GM10847 (cell line): ENCODE measurements around the gene TNFRSF11A.

ENCODE experiments used
- POLR2A ChIP-seq: IDR thresholded peaks from 2 replicates; pipeline ENCODE4 v1.6.1; 2011; ENCODE audit not compliant: insufficient read length; ENCODE audit errors: extremely low read depth

The TNFRSF11A gene

DNA sequence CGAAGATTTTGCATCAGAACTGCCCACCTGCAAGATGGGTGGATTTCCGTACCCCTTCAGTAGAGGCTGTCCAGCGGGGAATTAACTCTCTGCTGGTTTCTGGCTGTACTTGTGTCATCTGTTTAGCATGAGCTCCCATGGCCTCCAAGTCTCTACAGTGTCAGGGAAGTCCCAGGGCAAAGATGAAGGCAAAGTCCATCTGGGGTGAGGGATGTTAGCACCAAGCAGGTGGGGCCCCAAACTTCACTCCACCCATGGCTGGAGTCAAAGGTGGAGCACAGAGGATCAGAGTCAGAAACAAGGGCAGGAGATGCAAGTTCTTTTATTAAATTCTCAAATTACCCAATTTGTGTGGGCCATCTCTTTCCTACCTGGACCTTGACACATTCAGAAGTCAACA, 78.0 kb downstream of the TNFRSF11A start:
- no peak for TF ChIP-seq POLR2A

DNA sequence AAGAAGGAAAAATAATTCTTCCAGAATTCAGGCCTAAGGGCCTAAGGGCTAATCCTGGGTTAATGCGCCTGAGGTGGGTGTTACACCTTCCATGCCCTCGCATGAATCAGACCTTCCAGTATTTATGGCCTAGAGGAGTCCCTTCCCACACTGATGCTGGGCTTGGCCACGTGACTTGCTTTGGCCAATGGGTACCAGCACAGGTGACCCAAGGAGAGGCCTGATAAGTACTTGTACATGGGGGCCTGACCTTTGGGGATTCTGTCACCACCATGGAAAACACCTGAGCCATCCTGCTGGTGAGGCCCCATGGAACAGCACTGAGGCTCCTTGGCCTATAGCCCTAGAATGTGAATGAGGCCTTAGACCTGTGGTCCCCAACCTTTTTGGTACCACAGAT, 79.8 kb downstream of the TNFRSF11A start:
- TF ChIP-seq POLR2A, result no peak

DNA sequence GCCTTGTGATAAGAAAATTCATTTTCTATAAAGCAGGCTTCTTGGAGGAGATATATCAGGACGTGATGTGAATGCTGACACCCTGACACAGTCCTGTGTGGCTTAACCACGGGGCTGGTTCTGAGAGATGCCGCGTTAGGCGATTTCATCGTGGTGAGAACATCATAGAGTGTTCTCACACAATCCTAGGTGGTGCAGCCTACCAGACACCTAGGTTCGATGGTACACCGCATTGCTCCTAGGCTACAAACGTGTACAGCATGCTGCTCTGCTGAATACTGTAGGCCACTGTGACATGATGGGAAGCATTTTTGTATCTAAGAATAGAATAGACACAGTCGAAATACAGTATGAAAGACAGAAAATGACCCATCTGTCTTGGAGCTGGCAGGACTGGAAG, 82.5 kb downstream of the TNFRSF11A start:
- no peak for TF ChIP-seq POLR2A

DNA sequence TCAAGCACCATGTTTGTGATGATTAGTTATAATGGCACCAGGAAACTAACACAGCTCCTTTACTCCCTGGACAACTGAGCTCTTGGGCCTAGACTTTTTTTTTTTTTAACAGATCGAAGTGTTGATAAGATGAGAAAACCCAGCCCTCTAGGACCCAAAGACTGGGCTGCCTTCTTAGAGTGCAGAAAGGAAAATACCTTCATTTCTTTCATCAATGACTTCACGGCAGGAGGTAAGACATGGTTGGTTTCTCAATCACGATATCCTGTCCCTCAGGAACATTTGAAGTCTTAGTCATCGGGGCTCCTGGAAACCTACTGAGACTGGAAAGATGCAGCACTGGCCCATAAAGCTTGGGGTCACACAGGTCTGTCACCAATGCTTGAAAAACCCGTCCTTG, 84.7 kb downstream of the TNFRSF11A start:
- TF ChIP-seq POLR2A, result no peak

DNA sequence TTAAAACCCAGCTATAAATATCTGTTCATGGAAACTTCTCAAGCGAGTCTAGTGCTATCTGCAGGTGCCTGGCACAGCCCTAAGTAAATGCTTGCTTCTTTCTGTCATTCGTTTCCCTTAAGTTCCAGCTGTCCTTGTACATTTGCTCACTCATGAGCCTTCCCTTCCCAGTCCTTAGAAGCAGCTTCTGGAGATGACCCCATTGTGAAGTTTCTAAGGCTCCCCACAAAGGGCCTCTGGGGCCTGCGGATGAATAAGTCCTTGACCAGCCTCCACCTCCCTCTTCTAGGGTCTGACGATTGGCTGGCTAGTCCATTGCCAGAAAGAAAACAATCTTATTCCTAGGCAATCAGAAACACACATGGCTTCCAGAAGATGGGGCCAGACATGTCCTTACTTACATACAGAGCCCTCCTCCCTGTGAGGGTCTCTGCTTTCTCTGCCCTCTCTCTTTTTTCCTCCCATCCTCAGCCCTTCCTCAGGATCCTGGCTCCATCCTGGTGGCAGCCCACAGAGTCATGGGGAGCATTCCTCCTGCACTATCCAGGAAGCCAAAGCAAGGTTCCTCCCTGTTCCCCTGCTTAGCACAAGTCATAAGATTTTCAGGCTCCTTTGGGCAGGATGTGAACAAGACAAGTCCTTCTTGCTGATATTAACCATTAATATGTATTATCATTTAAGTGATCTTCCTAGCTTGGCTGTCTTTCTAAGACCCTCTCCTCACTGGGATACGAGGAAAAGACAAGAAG, 87.3 kb downstream of the TNFRSF11A start:
- TF ChIP-seq POLR2A, result no peak

DNA sequence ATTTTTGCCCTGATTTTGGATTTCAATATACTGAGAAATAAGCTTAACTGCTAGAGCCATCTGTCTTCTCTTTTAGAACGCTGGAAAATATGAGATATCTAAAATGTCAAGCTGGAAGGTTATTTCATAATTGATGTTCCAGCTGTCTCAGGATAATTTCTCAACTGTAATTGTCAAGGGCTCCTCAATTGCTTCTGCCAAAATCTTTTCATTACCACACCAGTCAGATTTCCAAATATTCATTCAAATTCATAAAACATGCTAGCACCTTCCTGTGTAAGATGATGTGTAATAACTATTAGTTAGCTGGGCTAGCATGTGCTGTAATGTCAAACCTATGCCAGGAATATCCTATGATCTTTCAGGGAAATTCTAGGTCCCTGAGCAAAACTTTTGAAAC, 88.1 kb downstream of the TNFRSF11A start:
- no peak for TF ChIP-seq POLR2A

DNA sequence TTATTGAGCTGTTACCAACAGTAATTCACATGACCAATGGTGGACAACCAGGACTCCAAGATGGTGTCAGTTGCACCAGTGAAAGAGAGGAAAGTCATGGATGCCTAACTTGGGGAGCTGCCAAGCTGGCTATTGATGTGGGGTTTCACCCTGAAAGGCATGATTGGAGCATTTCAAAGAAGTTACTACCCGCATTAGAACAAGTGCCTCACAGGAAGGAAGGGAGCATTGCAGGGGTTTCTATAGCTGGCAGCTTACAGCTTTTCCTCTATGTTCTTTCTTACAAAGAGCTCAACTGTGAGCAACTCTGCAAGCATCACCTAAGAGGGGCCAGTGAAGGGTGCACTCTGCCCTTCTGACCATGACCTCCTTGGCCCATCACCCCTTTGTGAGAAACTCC, 93.1 kb downstream of the TNFRSF11A start:
- no peak for TF ChIP-seq POLR2A

DNA sequence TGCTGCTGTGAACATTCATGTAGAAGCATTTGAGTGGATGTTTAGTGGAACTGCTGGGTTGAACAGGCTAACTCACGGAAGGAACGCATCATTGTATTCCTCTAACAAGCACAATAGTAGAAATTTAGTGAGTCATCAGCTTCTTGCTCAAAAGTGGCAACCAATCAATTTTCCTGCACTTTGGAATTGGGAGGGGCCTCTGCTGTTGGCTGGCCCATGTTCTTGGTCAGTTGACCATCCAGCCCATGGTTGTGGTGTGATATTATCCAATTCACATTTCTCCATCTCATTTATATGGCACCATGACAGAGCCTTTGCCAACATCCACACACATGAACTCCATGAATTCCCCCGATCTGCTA, 95.0 kb downstream of the TNFRSF11A start:
- no peak for TF ChIP-seq POLR2A

DNA sequence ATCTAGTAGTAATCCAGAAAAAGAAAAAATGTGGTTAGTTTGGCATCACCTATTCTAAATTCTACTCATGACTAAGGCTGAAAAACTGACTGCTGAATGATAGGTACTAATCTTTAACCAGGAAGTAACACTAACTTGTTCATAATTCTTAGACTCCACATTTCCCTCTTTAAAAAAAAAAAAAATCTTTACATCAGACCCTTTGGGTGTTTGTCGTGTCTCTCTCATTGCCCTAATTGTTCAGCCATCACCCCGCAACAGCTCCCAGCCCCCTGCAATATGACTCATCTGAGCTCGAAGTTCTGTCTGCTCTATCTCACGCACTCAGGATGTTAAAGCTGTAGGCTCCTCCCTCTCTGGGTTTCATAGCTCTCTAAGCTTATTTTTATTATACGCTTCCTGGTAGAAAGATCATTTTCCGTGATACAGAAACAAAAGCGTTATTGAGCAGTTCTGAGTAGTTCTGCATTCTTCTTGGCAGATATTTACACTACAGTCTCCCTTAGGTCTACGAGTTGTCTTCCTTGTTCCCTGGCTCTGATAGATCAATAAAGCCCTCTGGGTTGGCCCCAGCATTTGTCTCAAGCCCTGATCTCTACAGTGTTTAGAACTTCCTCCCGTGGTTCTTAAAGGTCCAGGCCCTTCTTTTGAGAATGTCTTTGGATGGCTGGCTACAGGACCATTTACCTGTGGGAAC, 95.6 kb downstream of the TNFRSF11A start:
- TF ChIP-seq POLR2A, result no peak

DNA sequence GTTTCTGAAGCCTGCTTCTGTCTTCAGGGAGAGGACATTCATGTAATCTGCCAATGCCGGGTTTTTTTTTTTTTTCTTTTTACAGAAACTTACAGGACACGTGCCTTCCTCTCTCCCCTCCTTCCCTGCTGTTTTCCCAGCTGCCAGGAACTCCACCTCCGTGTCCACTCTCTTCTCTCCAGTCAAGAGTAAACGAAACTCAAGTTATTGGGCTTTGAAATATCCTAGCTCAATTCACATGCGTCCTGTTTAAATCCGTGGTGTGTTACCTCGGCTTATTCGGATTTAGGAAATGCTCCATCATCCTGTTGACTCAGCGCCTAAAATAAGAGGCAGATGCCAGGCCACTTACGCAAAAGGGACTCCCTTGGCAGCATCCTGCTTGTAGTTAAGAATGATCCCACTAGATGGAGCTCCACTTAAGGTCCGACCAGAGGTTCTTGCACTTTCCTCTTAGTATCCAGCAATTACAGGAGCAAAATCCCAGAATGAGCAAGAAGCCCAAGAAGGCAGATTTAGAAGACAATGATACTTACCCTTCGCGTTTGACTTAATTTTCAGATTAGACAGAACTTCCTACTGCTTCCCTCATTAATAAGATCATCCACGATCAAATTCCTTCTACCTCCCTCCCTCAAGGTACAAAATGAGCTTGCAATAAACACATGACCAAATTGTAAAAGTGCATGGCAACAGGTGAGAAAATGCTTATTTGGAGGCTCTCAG, 100.5 kb downstream of the TNFRSF11A start:
- TF ChIP-seq POLR2A, result no peak

DNA sequence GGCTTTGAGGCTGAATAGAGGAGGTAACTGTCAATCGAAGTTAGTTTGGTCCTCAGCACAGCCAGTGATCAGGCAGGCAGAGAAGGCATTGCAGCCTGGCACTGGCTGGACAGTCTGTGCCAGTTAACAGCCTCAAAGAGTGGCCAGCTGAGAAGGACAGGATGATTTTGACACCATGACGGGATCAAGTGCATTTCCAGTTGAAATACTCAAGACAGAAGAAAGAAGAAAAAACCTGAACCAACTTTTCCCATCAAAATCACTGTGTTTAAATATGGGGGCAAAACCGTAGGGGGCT, 101.0 kb downstream of the TNFRSF11A start:
- no peak for TF ChIP-seq POLR2A

DNA sequence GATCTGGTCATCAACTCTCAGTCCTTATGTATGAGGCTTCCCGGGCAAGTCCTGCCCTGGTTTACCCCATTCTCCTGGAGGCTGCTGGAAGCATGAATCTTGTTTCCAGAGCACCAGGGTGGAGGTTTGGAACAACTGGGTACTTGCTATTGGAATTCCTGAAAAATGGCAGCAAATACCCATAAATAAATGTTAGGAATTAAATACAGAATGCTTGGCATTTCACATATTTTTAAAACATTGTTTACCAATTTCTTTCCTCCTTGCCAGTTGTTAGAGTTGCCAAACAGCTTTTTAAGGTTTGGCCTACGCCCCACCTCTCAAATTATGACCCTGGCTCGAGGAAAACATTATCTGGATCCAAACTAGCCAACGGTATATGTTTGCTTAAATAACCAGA, 107.1 kb downstream of the TNFRSF11A start:
- no peak for TF ChIP-seq POLR2A

DNA sequence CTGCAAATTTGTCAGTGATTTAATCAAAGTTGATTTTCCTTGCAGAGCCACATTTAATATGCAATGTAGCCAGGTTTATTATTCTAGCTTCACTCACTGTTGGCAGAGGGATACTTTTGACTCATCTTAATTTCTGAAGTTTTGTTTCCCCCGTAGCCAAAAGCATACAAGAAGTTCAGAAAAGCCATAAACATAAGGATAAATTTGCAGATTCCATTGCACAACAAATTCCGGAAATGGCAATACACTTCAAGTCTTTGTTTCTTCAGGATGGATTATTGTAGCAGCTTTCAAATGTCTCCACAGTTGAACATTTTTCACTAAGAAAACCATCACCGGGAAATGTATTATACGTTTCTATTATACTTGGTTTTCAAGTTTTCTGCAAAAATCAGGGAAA, 109.7 kb downstream of the TNFRSF11A start:
- no peak for TF ChIP-seq POLR2A

DNA sequence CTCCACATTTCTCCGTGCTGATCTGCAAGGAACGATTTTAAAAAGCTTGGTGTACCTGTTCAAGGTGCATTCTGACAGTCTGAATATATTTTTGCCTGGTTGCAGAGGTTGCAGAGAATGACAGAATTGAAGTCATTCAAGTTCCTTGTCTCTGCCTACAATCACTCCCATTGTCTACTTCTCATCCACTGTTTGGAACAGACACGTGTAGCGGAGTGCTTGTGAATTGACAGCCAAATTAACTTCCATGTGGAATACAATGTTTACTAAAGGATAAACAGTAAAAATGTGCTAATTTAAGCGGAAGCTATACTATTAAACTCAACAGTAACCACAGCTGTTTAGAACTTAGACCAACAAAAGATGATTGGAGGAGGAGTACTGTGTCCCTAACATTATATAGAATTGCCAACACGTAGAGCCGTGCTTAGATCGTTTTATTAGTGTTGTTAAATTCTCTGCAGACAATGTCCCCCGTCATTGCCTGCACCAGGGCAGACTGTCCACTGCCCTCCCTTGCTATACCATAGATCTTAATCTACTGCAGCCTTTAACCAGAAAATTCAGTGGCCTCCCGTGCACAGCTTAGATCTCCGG, 110.4 kb downstream of the TNFRSF11A start:
- TF ChIP-seq POLR2A, result no peak

DNA sequence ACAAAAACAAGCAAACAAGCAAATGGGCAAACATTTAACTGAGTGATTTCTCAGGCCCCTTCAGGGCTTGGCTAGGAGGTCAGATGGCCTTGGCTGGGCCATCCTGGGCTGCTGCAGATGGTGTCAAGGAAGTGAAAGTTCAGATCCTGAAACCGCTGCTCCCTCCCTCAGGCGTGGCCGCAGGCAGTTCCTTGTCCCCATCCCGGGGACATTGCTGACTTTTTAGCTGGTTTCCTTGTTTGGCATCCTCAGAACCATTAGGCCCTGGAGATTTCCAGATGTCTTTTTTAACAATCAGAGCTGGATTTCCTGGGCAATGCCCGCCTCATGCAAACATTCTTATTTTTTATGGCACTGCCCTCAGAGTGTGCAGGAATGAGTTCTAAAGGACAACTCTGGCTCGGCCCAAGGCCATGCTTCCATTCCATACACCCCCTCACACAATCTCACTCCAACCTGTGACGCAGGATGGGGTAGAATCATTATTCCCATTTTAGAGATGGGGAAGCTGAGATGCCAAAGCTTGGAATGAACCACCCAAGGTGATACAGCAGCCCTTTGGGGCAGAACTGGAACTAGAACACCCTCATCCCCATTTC, 111.6 kb downstream of the TNFRSF11A start:
- TF ChIP-seq POLR2A, result no peak
